ENCODE measurements around the gene SSR2.
"Not testable (repeated sequence)": the region's sequence is repeated elsewhere in the genome, so short reads cannot be mapped to it uniquely, and the experiment has no call there.

Gene SSR2

GRCh38 chr1:156051011-156051725 lies 30.4 kb upstream of the SSR2 start:
- in situ Hi-C loops (cut with MboI; ENCODE audit: low pct_unique_long_range_greater_than_20kb, low sequenced_read_pairs), result no loop called here
- DNase-seq, result no peak

GRCh38 chr1:156050376-156050775 lies 29.6 kb upstream of the SSR2 start:
- in situ Hi-C loops (cut with MboI; ENCODE audit: low pct_unique_long_range_greater_than_20kb, low sequenced_read_pairs), result no loop called here
- no peak for DNase-seq

GRCh38 chr1:156048663-156049258 lies 28.0 kb upstream of the SSR2 start:
- DNase-seq, result no peak
- in situ Hi-C loops (cut with MboI; ENCODE audit: low pct_unique_long_range_greater_than_20kb, low sequenced_read_pairs), result no loop called here

- in situ Hi-C loops (cut with MboI; ENCODE audit: low pct_unique_long_range_greater_than_20kb, low sequenced_read_pairs), result no loop called here
- DNase-seq, result no peak
Measured at GRCh38 chr1:156045076-156045475, 24.3 kb upstream of the SSR2 start.

GRCh38 chr1:156042828-156043227 lies 22.1 kb upstream of the SSR2 start:
- in situ Hi-C loops (cut with MboI; ENCODE audit: low pct_unique_long_range_greater_than_20kb, low sequenced_read_pairs), result no loop called here
- no peak for DNase-seq

GRCh38 chr1:156034991-156035390 lies 14.2 kb upstream of the SSR2 start:
- in situ Hi-C loops (cut with MboI; ENCODE audit: low pct_unique_long_range_greater_than_20kb, low sequenced_read_pairs); DNase-seq: not testable (repeated sequence)

GRCh38 chr1:156033011-156033410 lies 12.3 kb upstream of the SSR2 start:
- no peak for DNase-seq
- in situ Hi-C loops (cut with MboI; ENCODE audit: low pct_unique_long_range_greater_than_20kb, low sequenced_read_pairs), result no loop called here

- no peak for DNase-seq
- in situ Hi-C loops (cut with MboI; ENCODE audit: low pct_unique_long_range_greater_than_20kb, low sequenced_read_pairs), result no loop called here
Measured at GRCh38 chr1:156026588-156026987, 5.8 kb upstream of the SSR2 start.

GRCh38 chr1:156025876-156026275 lies 5.1 kb upstream of the SSR2 start:
- DNase-seq, result peak; percentile 74
- in situ Hi-C loops (cut with MboI; ENCODE audit: low pct_unique_long_range_greater_than_20kb, low sequenced_read_pairs), result no loop called here

GRCh38 chr1:156024801-156025200 lies 4.0 kb upstream of the SSR2 start:
- in situ Hi-C loops (cut with MboI; ENCODE audit: low pct_unique_long_range_greater_than_20kb, low sequenced_read_pairs), result no loop called here

GRCh38 chr1:156021954-156022353 lies 1.2 kb upstream of the SSR2 start:
- in situ Hi-C loops (cut with MboI; ENCODE audit: low pct_unique_long_range_greater_than_20kb, low sequenced_read_pairs), result no loop called here
- no peak for DNase-seq

More at GRCh38 chr1:156024801-156025200, 4.0 kb upstream of the SSR2 start:
- DNase-seq, result no peak

- no peak for DNase-seq
- in situ Hi-C loops (cut with MboI; ENCODE audit: low pct_unique_long_range_greater_than_20kb, low sequenced_read_pairs), result no loop called here
Measured at GRCh38 chr1:156021093-156021428, 310 bp upstream of the SSR2 start.

GRCh38 chr1:156019946-156020292 lies 832 bp downstream of the SSR2 start:
- no peak for DNase-seq
- in situ Hi-C loops (cut with MboI; ENCODE audit: low pct_unique_long_range_greater_than_20kb, low sequenced_read_pairs), result no loop called here

GRCh38 chr1:156014829-156015228 lies 5.9 kb downstream of the SSR2 start:
- DNase-seq, result no peak
- in situ Hi-C loops (cut with MboI; ENCODE audit: low pct_unique_long_range_greater_than_20kb, low sequenced_read_pairs), result no loop called here

GRCh38 chr1:156012051-156012817 lies 8.5 kb downstream of the SSR2 start:
- DNase-seq, result no peak
- in situ Hi-C loops (cut with MboI; ENCODE audit: low pct_unique_long_range_greater_than_20kb, low sequenced_read_pairs), result no loop called here

- in situ Hi-C loops (cut with MboI; ENCODE audit: low pct_unique_long_range_greater_than_20kb, low sequenced_read_pairs), result no loop called here
- DNase-seq, result no peak
Measured at GRCh38 chr1:156009404-156009803, 11.3 kb downstream of the SSR2 start.

- in situ Hi-C loops (cut with MboI; ENCODE audit: low pct_unique_long_range_greater_than_20kb, low sequenced_read_pairs), result no loop called here
- no peak for DNase-seq
Measured at GRCh38 chr1:156006666-156007376, 13.9 kb downstream of the SSR2 start.

- no peak for DNase-seq
- in situ Hi-C loops (cut with MboI; ENCODE audit: low pct_unique_long_range_greater_than_20kb, low sequenced_read_pairs), result no loop called here
Measured at GRCh38 chr1:156004843-156005584, 15.7 kb downstream of the SSR2 start.

- in situ Hi-C loops (cut with MboI; ENCODE audit: low pct_unique_long_range_greater_than_20kb, low sequenced_read_pairs), result no loop called here
- DNase-seq, result no peak
Measured at GRCh38 chr1:156003923-156004188, 16.9 kb downstream of the SSR2 start.

Measured in KBM-7 (cell line).